HL-60 (cell line): Measurements from ENCODE around the gene ACRBP.

Experiments
- DNase-seq, 2 experiments: peaks; one replicate each; pipeline ENCODE4 v3.0.0-alpha.2; 2010 to 2020; ENCODE audit warnings: low read depth in 1 of 2, low spot score in 1 of 2
- H3K27ac ChIP-seq: fragments of 250-450 bp; sonication (Bioruptor Pico); replicated peaks from 2 replicates; pipeline ENCODE4 v1.5.1; 2020; ENCODE audit warnings: mild to moderate bottlenecking, moderate library complexity
- H3K27me3 ChIP-seq: fragments of 250-450 bp; sonication (Bioruptor Pico); 2 replicates; pipeline ENCODE4 v1.5.1; 2021; ENCODE audit warnings: mild to moderate bottlenecking, moderate library complexity; ENCODE audit not compliant: insufficient read depth, poor library complexity, severe bottlenecking
- H3K4me3 ChIP-seq: replicated peaks from 2 replicates; pipeline ENCODE4 v1.5.1; 2011; ENCODE audit warnings: mild to moderate bottlenecking, control low read depth, low read length; ENCODE audit not compliant: insufficient read depth
- CTCF ChIP-seq: IDR thresholded peaks from one replicate; pipeline ENCODE4 v1.5.1; 2011; ENCODE audit warnings: low read length, control low read depth, inconsistent platforms; ENCODE audit not compliant: insufficient read depth
- GABPA ChIP-seq: IDR thresholded peaks from 2 replicates; pipeline ENCODE4 v1.6.1; 2012; ENCODE audit warnings: low read depth
- POLR2AphosphoS5 ChIP-seq: IDR thresholded peaks from 2 replicates; pipeline ENCODE4 v1.6.1; 2012; ENCODE audit warnings: low read depth
- SPI1 ChIP-seq: IDR thresholded peaks from 2 replicates; pipeline ENCODE4 v1.6.1; 2012; ENCODE audit warnings: low read depth, mild to moderate bottlenecking, borderline replicate concordance
- TF ChIP-seq, protein P1 (sequence below): IDR thresholded peaks from 2 replicates; pipeline ENCODE4 v1.6.1; 2012; ENCODE audit warnings: low read depth; ENCODE audit not compliant: insufficient replicate concordance

Gene ACRBP

DNA sequence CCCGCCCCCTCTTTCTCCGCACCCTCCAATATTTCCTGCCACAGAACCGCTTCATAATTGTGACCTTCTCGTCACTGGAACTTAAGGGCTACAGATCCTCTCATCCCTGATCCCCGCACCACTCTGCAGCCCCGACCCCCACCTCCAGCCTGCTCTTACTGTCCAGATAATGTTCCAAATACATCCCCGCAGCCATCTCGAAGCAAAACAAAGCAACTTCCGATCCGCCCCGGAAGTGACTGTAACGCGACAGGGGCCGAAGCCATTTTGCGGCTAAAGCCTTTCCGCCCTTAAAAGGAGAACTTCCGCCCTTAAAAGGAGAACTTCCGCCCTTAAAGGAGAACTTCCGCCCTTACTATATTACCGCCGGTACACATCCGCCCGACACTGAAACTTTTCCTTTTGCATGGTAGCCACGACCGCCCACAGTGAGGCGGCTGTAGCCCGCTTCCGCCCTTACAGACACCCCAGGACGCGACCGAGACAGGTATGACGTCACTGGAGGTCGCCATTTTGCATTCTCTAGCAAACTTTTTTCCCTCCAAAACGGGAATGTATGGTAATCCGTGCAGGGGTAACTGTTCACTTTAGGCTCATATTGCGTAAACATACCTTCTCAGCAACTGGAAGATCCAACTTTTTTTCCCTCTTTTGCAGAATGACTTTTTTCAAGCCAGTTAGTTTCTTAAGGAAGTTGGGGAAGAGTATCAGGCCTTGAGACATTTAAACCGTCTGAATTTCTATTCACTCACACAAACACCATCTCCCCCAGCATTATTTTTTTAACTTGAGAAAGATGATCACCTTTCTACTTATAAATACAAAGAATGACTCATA is 15.9 kb upstream of the ACRBP start, which contains the start of gene ING4:
ING4 (minus strand) TSS at position 214 of the 837 bp plus-strand sequence; CDS start at position 196, 18 bp downstream.
- no peaks in the 10 kb centered on the region for H3K27me3 ChIP-seq
- H3K4me3 ChIP-seq, result peak within 1 kb of the TSS; percentile 70
- TF ChIP-seq, protein P1, sequence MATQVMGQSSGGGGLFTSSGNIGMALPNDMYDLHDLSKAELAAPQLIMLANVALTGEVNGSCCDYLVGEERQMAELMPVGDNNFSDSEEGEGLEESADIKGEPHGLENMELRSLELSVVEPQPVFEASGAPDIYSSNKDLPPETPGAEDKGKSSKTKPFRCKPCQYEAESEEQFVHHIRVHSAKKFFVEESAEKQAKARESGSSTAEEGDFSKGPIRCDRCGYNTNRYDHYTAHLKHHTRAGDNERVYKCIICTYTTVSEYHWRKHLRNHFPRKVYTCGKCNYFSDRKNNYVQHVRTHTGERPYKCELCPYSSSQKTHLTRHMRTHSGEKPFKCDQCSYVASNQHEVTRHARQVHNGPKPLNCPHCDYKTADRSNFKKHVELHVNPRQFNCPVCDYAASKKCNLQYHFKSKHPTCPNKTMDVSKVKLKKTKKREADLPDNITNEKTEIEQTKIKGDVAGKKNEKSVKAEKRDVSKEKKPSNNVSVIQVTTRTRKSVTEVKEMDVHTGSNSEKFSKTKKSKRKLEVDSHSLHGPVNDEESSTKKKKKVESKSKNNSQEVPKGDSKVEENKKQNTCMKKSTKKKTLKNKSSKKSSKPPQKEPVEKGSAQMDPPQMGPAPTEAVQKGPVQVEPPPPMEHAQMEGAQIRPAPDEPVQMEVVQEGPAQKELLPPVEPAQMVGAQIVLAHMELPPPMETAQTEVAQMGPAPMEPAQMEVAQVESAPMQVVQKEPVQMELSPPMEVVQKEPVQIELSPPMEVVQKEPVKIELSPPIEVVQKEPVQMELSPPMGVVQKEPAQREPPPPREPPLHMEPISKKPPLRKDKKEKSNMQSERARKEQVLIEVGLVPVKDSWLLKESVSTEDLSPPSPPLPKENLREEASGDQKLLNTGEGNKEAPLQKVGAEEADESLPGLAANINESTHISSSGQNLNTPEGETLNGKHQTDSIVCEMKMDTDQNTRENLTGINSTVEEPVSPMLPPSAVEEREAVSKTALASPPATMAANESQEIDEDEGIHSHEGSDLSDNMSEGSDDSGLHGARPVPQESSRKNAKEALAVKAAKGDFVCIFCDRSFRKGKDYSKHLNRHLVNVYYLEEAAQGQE, result no peak
- TF ChIP-seq SPI1, result peak; percentile 66; the same call in 1 of the 2 replicates
- no peak for TF ChIP-seq CTCF
- TF ChIP-seq GABPA, result peak; percentile 99
- peak; percentile 56 for TF ChIP-seq POLR2AphosphoS5
- DNase-seq, result peak; percentile 98 to 99
- H3K27ac ChIP-seq, result peak within 1 kb of the TSS; percentile 83

GRCh38 chr12:6662602-6662905 is 15.3 kb upstream of the ACRBP start:
- peak overlapping the region; percentile 64 for H3K27ac ChIP-seq
- peak overlapping the region; percentile 70 for H3K4me3 ChIP-seq
- no peaks in the 10 kb centered on the region for H3K27me3 ChIP-seq
- no peak for TF ChIP-seq GABPA
- TF ChIP-seq SPI1, result no peak
- TF ChIP-seq CTCF, result no peak
- no peak for TF ChIP-seq POLR2AphosphoS5
- TF ChIP-seq, protein P1, result no peak
- no peak for DNase-seq

- Histone ChIP-seq H3K27ac (no peak overlapping the region), H3K27me3 (no peaks in the 10 kb centered on the region), H3K4me3 (no peak overlapping the region)
- no peak for TF ChIP-seq SPI1
- TF ChIP-seq POLR2AphosphoS5, result no peak
- TF ChIP-seq, protein P1, result no peak
- TF ChIP-seq GABPA, result no peak
- no peak for TF ChIP-seq CTCF
- DNase-seq, result no peak
These were observed 6.8 kb upstream of the ACRBP start for GRCh38 chr12:6653987-6654386.
